SK-N-SH (cell line): ENCODE data around the gene GLCCI1. TPM values are rescaled to one million over a fixed set of nuclear protein-coding genes. Genes with fewer than 3 reads are reported as not detected.

Experiments used
- CTCF ChIA-PET: fragments of 300-600, 350-600 bp; formaldehyde crosslinking; extraction: SDS; loops from one replicate; lab custom pipeline; 2021; lab: Yijun Ruan, JAX
- POLR2A ChIA-PET: fragments of 350-600 bp; sonication (Branson Sonifier 250); formaldehyde crosslinking; extraction: SDS; loops from one replicate; lab custom pipeline; 2020; ENCODE audit warnings: antibody characterized with exemption, inconsistent platforms; lab: Yijun Ruan, JAX
- DNase-seq: peaks from one replicate; pipeline ENCODE4 v3.0.0; 2012
- H2AFZ ChIP-seq: fragments of 200-600 bp; sonication (generic); 2 replicates; pipeline ENCODE4 v1.8.1; 2016; ENCODE audit warnings: antibody characterized with exemption, mild to moderate bottlenecking, low read depth
- H3F3A ChIP-seq: fragments of 200-600 bp; sonication (generic); replicated peaks from 2 replicates; pipeline ENCODE3; 2016; ENCODE audit warnings: antibody characterized with exemption, mild to moderate bottlenecking; ENCODE audit not compliant: insufficient read depth
- H3K27ac ChIP-seq, 2 experiments: fragments of 200-500 bp in 1 of 2; fragments of 200-600 bp in 1 of 2; sonication (Bioruptor generic) in 1 of 2; sonication (generic), shearing (Covaris generic) in 1 of 2; 2 replicates each; pipeline versions ENCODE4 v1.5.1 to v1.6.1; 2014 to 2016; ENCODE audit warnings: low read depth in 2 of 2, inconsistent platforms in 1 of 2, low read length in 1 of 2, mild to moderate bottlenecking in 1 of 2, mixed read lengths in 1 of 2
- H3K27me3 ChIP-seq: fragments of 200-600 bp; sonication (generic), shearing (Covaris generic); 2 replicates; pipeline ENCODE4 v1.6.1; 2016; ENCODE audit warnings: mixed run types; ENCODE audit not compliant: insufficient read depth
- H3K36me3 ChIP-seq, 2 experiments: fragments of 200-500 bp in 1 of 2; fragments of 200-600 bp in 1 of 2; sonication (Bioruptor generic) in 1 of 2; sonication (generic) in 1 of 2; replicated peaks in 1 of 2; 2 replicates each; pipeline versions ENCODE3 to v1.5.1; 2014 to 2016; ENCODE audit warnings: low read length in 1 of 2, mild to moderate bottlenecking in 1 of 2; ENCODE audit not compliant: insufficient read depth in 2 of 2, control insufficient read depth in 1 of 2
- H3K4me1 ChIP-seq, 2 experiments: fragments of 200-500 bp in 1 of 2; fragments of 200-600 bp in 1 of 2; sonication (Bioruptor generic) in 1 of 2; sonication (generic), shearing (Covaris generic) in 1 of 2; 2 replicates each; pipeline versions ENCODE4 v1.5.1 to v1.6.1; 2014 to 2016; ENCODE audit warnings: low read depth in 1 of 2, low read length in 1 of 2, mixed run types in 1 of 2; ENCODE audit not compliant: insufficient read depth in 2 of 2, control insufficient read depth in 1 of 2
- H3K4me2 ChIP-seq: fragments of 200-600 bp; sonication (generic), shearing (Covaris generic); 2 replicates; pipeline ENCODE4 v1.6.1; 2017; ENCODE audit warnings: mixed run types
- H3K4me3 ChIP-seq, 2 experiments: fragments of 200-500 bp in 1 of 2; fragments of 200-600 bp in 1 of 2; sonication (Bioruptor generic) in 1 of 2; sonication (generic), shearing (Covaris generic) in 1 of 2; 2 replicates each; pipeline versions ENCODE4 v1.5.1 to v1.8.1; 2014 to 2016; ENCODE audit warnings: low read depth in 2 of 2, inconsistent platforms in 1 of 2, low read length in 1 of 2, mild to moderate bottlenecking in 1 of 2, mixed read lengths in 1 of 2, moderate library complexity in 1 of 2
- H3K79me2 ChIP-seq: fragments of 200-600 bp; sonication (generic); 2 replicates; pipeline ENCODE4 v1.8.1; 2017; ENCODE audit warnings: mild to moderate bottlenecking; ENCODE audit not compliant: insufficient read depth
- H3K9ac ChIP-seq: fragments of 200-600 bp; sonication (generic); 2 replicates; pipeline ENCODE4 v1.6.1; 2017; ENCODE audit warnings: mixed run types
- H3K9me2 ChIP-seq: fragments of 200-600 bp; sonication (generic); 2 replicates; pipeline ENCODE4 v1.6.1; 2017; ENCODE audit warnings: mixed run types
- H3K9me3 ChIP-seq: fragments of 200-600 bp; sonication (generic); 2 replicates; pipeline ENCODE4 v1.6.1; 2017; ENCODE audit warnings: mixed run types, mild to moderate bottlenecking, moderate library complexity
- H4K20me1 ChIP-seq: fragments of 200-600 bp; sonication (generic); 2 replicates; pipeline ENCODE4 v1.6.1; 2017; ENCODE audit warnings: mild to moderate bottlenecking, mixed run types; ENCODE audit not compliant: insufficient read depth
- CHD2 ChIP-seq: fragments of 150-350 bp; IDR thresholded peaks from 2 replicates; pipeline ENCODE4 v1.6.1; 2018; ENCODE audit warnings: low read length; ENCODE audit not compliant: partially characterized antibody
- CTCF ChIP-seq: fragments of 200-600 bp; sonication (generic); IDR thresholded peaks from 2 replicates; pipeline ENCODE4 v1.6.1; 2017; ENCODE audit warnings: antibody characterized with exemption, mild to moderate bottlenecking, moderate library complexity
- EP300 ChIP-seq, 2 experiments: IDR thresholded peaks; 2 replicates each; pipeline versions ENCODE4 v1.4.0 to v1.6.1; 2012; ENCODE audit warnings: borderline replicate concordance in 1 of 2, low read depth in 1 of 2, low read length in 1 of 2
- FOXM1 ChIP-seq: IDR thresholded peaks from 2 replicates; pipeline ENCODE4 v1.4.0; 2012; ENCODE audit warnings: low read depth, mild to moderate bottlenecking
- IRF3 ChIP-seq: fragments of 150-350 bp; IDR thresholded peaks from 2 replicates; pipeline ENCODE4 v1.6.1; 2016; ENCODE audit warnings: mild to moderate bottlenecking, low read depth, low read length
- MEF2A ChIP-seq: IDR thresholded peaks from 2 replicates; pipeline ENCODE4 v1.4.0; 2012; ENCODE audit warnings: low read depth, borderline replicate concordance
- MXI1 ChIP-seq: IDR thresholded peaks from 2 replicates; pipeline ENCODE4 v1.6.1; 2012; ENCODE audit warnings: mild to moderate bottlenecking, low read depth, low read length, improper control_type of control experiment
- NFIC ChIP-seq: IDR thresholded peaks from 2 replicates; pipeline ENCODE4 v1.4.0; 2012; ENCODE audit warnings: borderline replicate concordance
- REST ChIP-seq: IDR thresholded peaks from 2 replicates; pipeline ENCODE4 v1.6.1; 2012; ENCODE audit warnings: mild to moderate bottlenecking, low read depth, low read length, moderate library complexity
- RXRA ChIP-seq: IDR thresholded peaks from 2 replicates; pipeline ENCODE4 v1.4.0; 2012; ENCODE audit warnings: low read depth, mild to moderate bottlenecking, borderline replicate concordance
- SMC3 ChIP-seq: IDR thresholded peaks from 2 replicates; pipeline ENCODE4 v1.6.1; 2012; ENCODE audit warnings: low read depth, low read length, improper control_type of control experiment
- TCF12 ChIP-seq: IDR thresholded peaks from 2 replicates; pipeline ENCODE4 v1.4.0; 2012
- USF1 ChIP-seq: IDR thresholded peaks from 2 replicates; pipeline ENCODE4 v1.4.0; 2012; ENCODE audit warnings: low read depth, borderline replicate concordance
- USF2 ChIP-seq: fragments of 150-350 bp; IDR thresholded peaks from 2 replicates; pipeline ENCODE4 v1.6.1; 2017; ENCODE audit warnings: antibody characterized with exemption, low read length, low read depth, borderline replicate concordance
- YY1 ChIP-seq: IDR thresholded peaks from 2 replicates; pipeline ENCODE4 v1.4.0; 2012; ENCODE audit warnings: low read depth, mild to moderate bottlenecking
- WGBS: methylation state at CpG from one replicate; pipeline ENCODE4 v1.1.6; 2017; ENCODE audit warnings: low lambda C conversion rate; 5-methylcytosine and 5-hydroxymethylcytosine counted together
- polyA plus RNA-seq, 3 experiments: library from polyadenylated mRNA; depleted of rRNA; stranded (reverse); fragments of >200 nt; gene quantifications; 2 replicates each; pipeline ENCODE4 v1.2.3, GENCODE V29; 2012

The GLCCI1 gene
- polyA plus RNA-seq, 1 of the 3 experiments (the other 2 are of a cell fraction) = 5.5 TPM

GRCh38 chr7:8121243-8121642 is 152.6 kb downstream of the GLCCI1 start:
- peaks cover 0 to 3% of the 10 kb centered on the region in 2 experiments; a peak in 1 of 4 replicates for H3K4me1 ChIP-seq
- no peak overlapping the region for H3K4me3 ChIP-seq

GRCh38 chr7:8125680-8126444 is 157.3 kb downstream of the GLCCI1 start:
- H3K4me1 ChIP-seq = peaks cover 0 to 3% of the 10 kb centered on the region in 2 experiments; a peak in 1 of 4 replicates
- H3K27me3 ChIP-seq = no peaks in the 10 kb centered on the region
- H3K9me3 ChIP-seq = no peaks in the 10 kb centered on the region
- no peak overlapping the region for H3K9ac ChIP-seq
- no peak overlapping the region for H3K4me2 ChIP-seq
- H3K36me3 ChIP-seq = peaks cover 0 to 3% of the 10 kb centered on the region in 2 experiments
- no peak for DNase-seq
- H3K27ac ChIP-seq = no peak overlapping the region
- TF ChIP-seq SMC3 = no peak
- TF ChIP-seq MXI1 = no peak
- TF ChIP-seq RXRA = no peak
- no peak for TF ChIP-seq TCF12
- no peak for TF ChIP-seq EP300 (IDR thresholded peaks at IDR 0.05; ENCODE audit: borderline replicate concordance in 1 of 2, low read depth in 1 of 2, low read length in 1 of 2)
- TF ChIP-seq IRF3 = no peak
- no peak for TF ChIP-seq CTCF
- no peak for TF ChIP-seq CHD2
- TF ChIP-seq FOXM1 = no peak
- no peak for TF ChIP-seq YY1
- no peak for TF ChIP-seq MEF2A
- no peak for TF ChIP-seq REST
- POLR2A ChIA-PET = no interaction called here
- no peaks in the 10 kb centered on the region for H3F3A ChIP-seq
- CTCF ChIA-PET = interaction anchor here (0.5 to 1.4 kb wide), 4 partner anchors 9 to 20 kb away, joined by 3 read pairs; no protein-coding TSS in a partner anchor
- H4K20me1 ChIP-seq = no peaks in the 10 kb centered on the region
- H3K79me2 ChIP-seq = no peaks in the 10 kb centered on the region
- WGBS = 54% methylated on average over 8 of the region's 8 CpGs
- no peaks in the 10 kb centered on the region for H3K9me2 ChIP-seq
- H3K4me3 ChIP-seq = no peak overlapping the region
- no peak overlapping the region for H2AFZ ChIP-seq

More at GRCh38 chr7:8121243-8121642, 152.6 kb downstream of the GLCCI1 start:
- no peak overlapping the region; a peak in 1 of 4 replicates for H3K27ac ChIP-seq
- no peaks in the 10 kb centered on the region for H4K20me1 ChIP-seq
- no peak overlapping the region for H3K9ac ChIP-seq
- no peaks in the 10 kb centered on the region for H3F3A ChIP-seq
- no peaks in the 10 kb centered on the region; the same call in 1 of the 2 replicates for H3K27me3 ChIP-seq
- DNase-seq = no peak
- TF ChIP-seq NFIC (no peak), USF1 (no peak), USF2 (no peak)
- POLR2A ChIA-PET = no interaction called here
- H3K9me2 ChIP-seq = no peaks in the 10 kb centered on the region
- CTCF ChIA-PET = interaction anchor here (1.0 kb wide), 1 partner anchor 10 kb away, joined by 3 read pairs; no protein-coding TSS in a partner anchor
- H3K9me3 ChIP-seq = no peaks in the 10 kb centered on the region
- peaks cover 0 to 18% of the 10 kb centered on the region in 2 experiments for H3K36me3 ChIP-seq
- 80% methylated on average over 3 of the region's 3 CpGs for WGBS
- H2AFZ ChIP-seq = no peak overlapping the region
- H3K4me2 ChIP-seq = no peak overlapping the region
- H3K79me2 ChIP-seq = no peaks in the 10 kb centered on the region
